ENCODE results near the gene EEF2KMT.

Gene EEF2KMT

DNA sequence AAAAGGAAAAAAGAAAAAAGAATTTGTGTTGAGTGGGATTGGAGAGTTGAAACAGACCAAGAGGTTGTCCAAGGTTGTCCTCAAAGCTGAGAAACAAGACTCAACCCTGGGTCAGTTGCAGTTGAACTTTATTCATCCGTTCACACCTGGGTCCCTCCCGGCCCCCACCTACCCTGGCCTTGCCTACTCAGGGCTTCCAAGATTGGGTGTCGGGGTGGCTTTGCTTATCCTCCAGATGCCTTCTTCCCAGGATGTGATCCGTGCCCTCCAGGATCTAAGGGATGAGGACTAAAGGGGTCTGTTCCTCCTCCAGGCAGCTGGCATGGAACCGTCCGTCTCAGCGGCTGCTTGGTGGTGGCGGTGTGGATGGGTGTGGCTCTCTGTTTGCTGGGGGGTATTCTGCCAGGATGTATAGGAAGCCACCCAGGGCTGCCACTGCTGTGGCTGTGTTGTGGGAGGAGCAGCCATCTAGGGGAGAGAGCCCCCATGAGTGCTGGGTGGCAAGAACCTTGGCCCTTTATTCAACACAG is 53.5 kb downstream of the EEF2KMT start:
- DNase-seq (ENCODE audit: low spot score) (no peak), FAIRE-seq (no peak)

DNA sequence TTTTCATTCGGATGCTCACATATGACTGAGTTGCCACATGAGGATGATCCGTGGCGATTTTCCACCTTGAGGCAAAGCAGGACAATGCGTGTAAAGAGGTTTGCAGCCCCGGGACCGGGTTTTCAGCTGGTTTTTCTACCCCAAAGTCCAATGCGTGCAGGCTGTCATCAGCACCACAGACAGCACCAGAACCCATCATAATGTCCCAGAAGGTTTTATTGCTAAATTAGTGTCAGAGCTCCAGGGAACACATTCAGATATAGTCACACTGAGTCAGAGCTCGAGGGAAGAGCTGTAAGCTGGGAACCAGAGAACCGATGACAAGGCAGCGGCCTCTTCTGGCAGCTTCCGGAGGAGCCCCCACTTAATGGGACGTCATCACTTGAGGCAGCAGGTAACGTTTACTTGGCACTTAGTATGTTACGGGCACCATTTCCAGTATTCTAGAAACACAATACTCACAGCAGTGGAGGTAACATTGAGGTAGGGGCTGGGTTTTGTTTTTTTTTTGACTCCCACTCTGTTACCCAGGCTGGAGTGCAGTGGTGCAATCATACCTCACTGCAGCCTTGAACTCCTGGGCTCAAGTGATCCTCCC is 54.9 kb downstream of the EEF2KMT start:
- no peak for FAIRE-seq
- DNase-seq (ENCODE audit: low spot score): peak; percentile 72

DNA sequence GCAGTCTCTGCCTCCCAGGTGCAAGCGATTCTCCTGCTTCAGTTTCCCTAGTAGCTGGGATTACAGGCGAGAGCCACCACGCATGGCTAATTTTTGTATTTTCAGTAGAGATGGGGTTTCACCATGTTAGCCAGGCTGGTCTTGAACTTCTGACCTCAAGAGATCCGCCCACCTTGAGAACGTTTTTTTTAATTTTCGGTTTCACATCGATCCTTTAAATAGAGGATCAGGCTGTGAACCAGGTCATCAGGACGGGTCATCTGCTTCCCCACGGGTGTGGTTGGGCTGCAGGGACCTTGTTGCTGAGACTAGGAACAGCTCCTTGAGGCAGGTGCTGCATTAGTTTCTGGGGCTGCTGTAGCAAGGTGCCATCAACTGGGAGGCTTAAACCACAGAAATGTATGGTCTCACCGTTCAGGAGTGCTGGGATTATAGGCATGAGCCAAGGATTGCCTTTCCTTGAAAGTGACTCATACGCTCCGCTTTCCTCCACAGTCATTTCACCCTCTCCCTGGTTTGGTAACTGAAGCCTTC is 55.9 kb downstream of the EEF2KMT start:
- DNase-seq (ENCODE audit: low spot score) (peak; percentile 86), FAIRE-seq (peak; percentile 86)

DNA sequence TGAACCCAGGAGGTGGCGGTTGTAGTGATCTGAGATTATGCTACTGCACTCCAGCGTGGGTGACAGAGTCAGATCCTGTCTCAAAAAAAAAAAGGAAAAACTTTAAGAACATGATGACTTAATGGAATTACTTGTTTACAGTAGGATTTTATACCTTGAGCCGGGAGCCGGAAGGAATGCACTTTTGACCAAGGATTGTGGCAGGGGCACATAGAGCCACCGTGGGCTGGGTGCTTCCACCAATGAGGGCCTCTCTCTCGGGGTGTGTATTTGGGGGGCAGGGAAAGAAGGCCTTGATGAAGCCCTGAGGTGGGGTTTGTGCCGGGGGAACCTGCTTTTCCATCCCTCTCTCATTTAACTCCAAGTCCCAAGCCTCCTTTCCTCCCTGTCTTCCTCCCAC is 57.1 kb downstream of the EEF2KMT start:
- DNase-seq (ENCODE audit: low spot score) (no peak), FAIRE-seq (no peak)

DNA sequence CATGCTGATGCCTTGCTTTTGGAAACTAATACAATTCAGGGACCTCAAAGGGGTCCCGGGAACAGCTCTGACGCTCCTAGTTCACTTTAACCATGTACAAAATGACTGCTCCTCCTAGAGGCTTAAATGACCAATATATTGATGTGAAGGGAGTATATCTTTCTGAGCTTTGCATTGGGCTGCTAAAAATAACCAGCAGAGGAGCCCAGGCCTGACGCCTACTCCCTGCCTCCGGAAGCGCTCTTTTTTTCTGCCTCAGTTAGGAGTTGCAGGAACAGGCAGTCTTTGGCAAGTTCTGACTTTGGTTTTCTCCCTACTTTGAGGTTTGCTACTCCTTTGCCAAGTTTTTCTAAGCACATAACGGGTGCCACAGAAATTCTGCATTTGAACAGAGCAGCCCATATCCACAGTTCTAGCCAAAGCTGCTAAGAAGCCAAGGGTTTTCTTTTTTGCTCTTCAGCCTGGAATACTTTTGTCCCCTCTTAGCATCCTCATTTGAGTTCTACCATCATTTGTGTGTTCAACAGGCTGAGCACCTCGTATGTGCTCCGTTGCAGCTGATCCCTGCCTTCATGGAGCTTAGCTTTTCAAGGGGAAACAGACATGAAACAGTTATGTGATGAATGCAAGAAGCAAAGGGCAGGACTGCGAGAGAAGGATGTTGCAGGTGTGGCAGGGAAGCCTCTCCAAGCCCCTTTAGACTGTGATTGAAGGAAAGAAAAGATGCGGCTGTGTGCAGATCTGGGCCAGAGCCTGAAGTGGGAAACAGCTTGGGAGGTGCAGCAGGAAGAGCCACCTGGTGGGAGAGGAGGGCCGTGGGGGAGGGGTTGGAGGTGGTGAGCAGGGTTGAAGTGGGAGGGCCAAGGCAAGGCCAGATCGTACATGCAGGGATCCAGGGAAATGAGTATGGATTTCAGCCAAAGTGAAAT is 61.1 kb downstream of the EEF2KMT start:
- FAIRE-seq (no peak), DNase-seq (ENCODE audit: low spot score) (no peak)

DNA sequence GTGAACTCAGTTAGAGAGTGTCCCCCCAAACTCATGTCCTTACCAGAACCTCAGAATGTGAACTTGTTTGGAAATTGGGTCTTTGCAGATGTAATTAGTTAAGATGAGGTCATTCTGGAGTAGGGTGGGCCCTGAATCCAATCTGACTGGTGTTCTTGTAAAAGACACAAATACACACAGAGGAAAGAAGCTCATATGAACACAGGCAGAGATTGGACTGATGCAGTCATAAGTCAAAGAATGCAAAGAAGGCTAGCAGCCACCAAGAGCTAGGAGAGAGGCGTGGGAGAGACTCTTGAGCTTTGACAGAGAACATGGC is 61.7 kb downstream of the EEF2KMT start:
- no peak for FAIRE-seq
- no peak for DNase-seq (ENCODE audit: low spot score)

Data from RCC 7860 (cell line).